Astrocyte (in vitro differentiated cells and primary cell): Measurements from ENCODE around the gene TRMT61A. TPM values are rescaled to one million over a fixed set of nuclear protein-coding genes. Genes with fewer than 3 reads are reported as not detected.
A peak's percentile ranks its signal among the peaks of the same experiment; 100 is the strongest.

Experiments
- DNase-seq: peaks from one replicate; pipeline ENCODE4 v3.0.0-alpha.2; 2010; ENCODE audit warnings: low read depth
- FAIRE-seq: peaks from 2 replicates; lab custom pipeline; 2011; peaks lifted over from hg19 to GRCh38; lab: Jason Lieb, UNC
- H2AFZ ChIP-seq: 2 replicates; pipeline ENCODE4 v1.6.0; 2012; ENCODE audit warnings: low read depth, low read length, inconsistent platforms
- H3K27ac ChIP-seq: 2 replicates; pipeline ENCODE4 v1.5.1; 2011; ENCODE audit warnings: low read depth, low read length, inconsistent platforms
- H3K27me3 ChIP-seq: 2 replicates; pipeline ENCODE4 v1.6.0; 2011; ENCODE audit warnings: low read length, inconsistent platforms; ENCODE audit not compliant: insufficient read depth
- H3K36me3 ChIP-seq: 2 replicates; pipeline ENCODE4 v1.5.1; 2011; ENCODE audit warnings: low read length, inconsistent platforms; ENCODE audit not compliant: insufficient read depth
- H3K4me1 ChIP-seq: 2 replicates; pipeline ENCODE4 v1.5.1; 2011; ENCODE audit warnings: low read length, inconsistent platforms; ENCODE audit not compliant: insufficient read depth
- H3K4me2 ChIP-seq: 2 replicates; pipeline ENCODE4 v1.6.0; 2012; ENCODE audit warnings: low read length, inconsistent platforms
- H3K4me3 ChIP-seq: 2 replicates; pipeline ENCODE4 v1.5.1; 2011; ENCODE audit warnings: low read depth, mild to moderate bottlenecking, low read length, inconsistent platforms; ENCODE audit not compliant: insufficient read depth
- H3K79me2 ChIP-seq: 2 replicates; pipeline ENCODE4 v1.6.0; 2012; ENCODE audit warnings: mild to moderate bottlenecking, low read length, inconsistent platforms; ENCODE audit not compliant: insufficient read depth
- H3K9ac ChIP-seq: 2 replicates; pipeline ENCODE4 v1.6.0; 2012; ENCODE audit warnings: mild to moderate bottlenecking, low read length, inconsistent platforms
- H3K9me3 ChIP-seq: 2 replicates; pipeline ENCODE4 v1.5.1; 2012; ENCODE audit warnings: low read depth, mild to moderate bottlenecking, low read length, inconsistent platforms; ENCODE audit not compliant: insufficient read depth
- H4K20me1 ChIP-seq: 2 replicates; pipeline ENCODE4 v1.6.0; 2012; ENCODE audit warnings: low read length, inconsistent platforms; ENCODE audit not compliant: insufficient read depth
- H3K27ac Mint-ChIP-seq: one replicate; pipeline ENCODE4 v1.8.0; 2021; ENCODE audit warnings: mild to moderate bottlenecking, mixed read lengths; ENCODE audit not compliant: unreplicated experiment
- H3K27me3 Mint-ChIP-seq: one replicate; pipeline ENCODE4 v1.8.0; 2021; ENCODE audit warnings: low read depth, mixed read lengths; ENCODE audit not compliant: unreplicated experiment
- H3K36me3 Mint-ChIP-seq: one replicate; pipeline ENCODE4 v1.8.0; 2021; ENCODE audit warnings: low read depth, mixed read lengths; ENCODE audit not compliant: unreplicated experiment
- H3K4me1 Mint-ChIP-seq: one replicate; pipeline ENCODE4 v1.8.0; 2021; ENCODE audit warnings: low read depth, mixed read lengths; ENCODE audit not compliant: unreplicated experiment
- H3K4me3 Mint-ChIP-seq: one replicate; pipeline ENCODE4 v1.8.0; 2021; ENCODE audit warnings: mild to moderate bottlenecking, moderate library complexity, mixed read lengths; ENCODE audit not compliant: unreplicated experiment
- H3K9me3 Mint-ChIP-seq: one replicate; pipeline ENCODE4 v1.8.0; 2021; ENCODE audit warnings: mild to moderate bottlenecking, mixed read lengths; ENCODE audit not compliant: unreplicated experiment
- EZH2 ChIP-seq: IDR thresholded peaks from 2 replicates; pipeline ENCODE4 v1.6.1; 2012; ENCODE audit warnings: mild to moderate bottlenecking, low read length, inconsistent platforms; ENCODE audit not compliant: insufficient read depth
- total RNA-seq: library from RNA; stranded (reverse); gene quantifications from 2 replicates; pipeline ENCODE4 v1.2.1, GENCODE V29; 2021
- TF ChIP-seq, protein P1 (sequence below): IDR thresholded peaks from 2 replicates; pipeline ENCODE4 v1.5.1; 2011; ENCODE audit warnings: low read depth, mild to moderate bottlenecking, inconsistent platforms, low read length, moderate library complexity; ENCODE audit not compliant: insufficient read depth

Gene TRMT61A
- total RNA-seq, 1 donor from 2014 or later = 12.4 TPM

DNA sequence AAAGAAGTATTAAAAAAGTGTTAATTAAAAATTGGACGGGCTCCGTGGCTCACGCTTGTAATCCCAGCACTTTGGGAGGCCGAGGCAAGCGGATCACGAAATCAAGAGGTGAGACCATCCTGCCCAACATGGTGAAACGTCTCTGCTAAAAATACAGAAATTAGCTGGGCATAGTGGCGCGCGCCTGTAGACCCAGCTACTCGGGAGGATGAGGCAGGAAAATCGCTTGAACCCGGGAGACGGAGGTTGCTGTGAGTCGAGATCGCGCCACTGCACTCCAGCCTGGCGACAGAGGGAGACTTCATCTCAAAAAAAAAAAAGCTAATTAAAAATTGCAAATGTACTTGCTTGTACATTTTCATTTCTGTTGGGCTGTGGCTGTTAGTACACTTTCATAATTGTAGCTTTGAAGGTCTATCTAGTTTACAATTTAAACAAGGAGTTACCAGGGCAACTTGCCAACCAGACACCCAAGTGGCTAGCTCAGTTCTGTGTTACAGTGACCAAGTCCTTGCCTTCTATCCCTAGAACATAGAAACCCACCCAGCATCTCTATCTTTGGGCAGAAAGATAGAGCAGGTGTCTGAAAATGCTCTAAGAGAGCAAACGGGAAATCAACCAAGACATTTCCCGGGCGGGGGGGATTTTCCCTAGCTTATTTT is 35.0 kb downstream of the TRMT61A start:
- peaks cover 10% of the 10 kb centered on the region for H3K36me3 Mint-ChIP-seq
- H3K9me3 ChIP-seq = no peaks in the 10 kb centered on the region
- peak overlapping the region; percentile 99 for H3K4me2 ChIP-seq
- H2AFZ ChIP-seq = no peak overlapping the region
- H4K20me1 ChIP-seq = peaks cover 59% of the 10 kb centered on the region
- peaks cover 20% of the 10 kb centered on the region for H3K4me1 Mint-ChIP-seq
- peak overlapping the region; percentile 88 for H3K9ac ChIP-seq
- DNase-seq (no peak), FAIRE-seq (no peak)
- H3K4me3 ChIP-seq = peak overlapping the region; percentile 99
- peak overlapping the region; percentile 63 for H3K27ac Mint-ChIP-seq
- H3K27me3 Mint-ChIP-seq = no peaks in the 10 kb centered on the region
- peaks cover 21% of the 10 kb centered on the region for H3K4me1 ChIP-seq
- H3K4me3 Mint-ChIP-seq = peak overlapping the region; percentile 93
- peaks cover 18% of the 10 kb centered on the region for H3K36me3 ChIP-seq
- no peak overlapping the region for H3K27ac ChIP-seq
- no peaks in the 10 kb centered on the region for H3K9me3 Mint-ChIP-seq
- peaks cover 94% of the 10 kb centered on the region for H3K79me2 ChIP-seq
- H3K27me3 ChIP-seq = no peaks in the 10 kb centered on the region
- TF ChIP-seq EZH2 = no peak
- TF ChIP-seq, protein P1, sequence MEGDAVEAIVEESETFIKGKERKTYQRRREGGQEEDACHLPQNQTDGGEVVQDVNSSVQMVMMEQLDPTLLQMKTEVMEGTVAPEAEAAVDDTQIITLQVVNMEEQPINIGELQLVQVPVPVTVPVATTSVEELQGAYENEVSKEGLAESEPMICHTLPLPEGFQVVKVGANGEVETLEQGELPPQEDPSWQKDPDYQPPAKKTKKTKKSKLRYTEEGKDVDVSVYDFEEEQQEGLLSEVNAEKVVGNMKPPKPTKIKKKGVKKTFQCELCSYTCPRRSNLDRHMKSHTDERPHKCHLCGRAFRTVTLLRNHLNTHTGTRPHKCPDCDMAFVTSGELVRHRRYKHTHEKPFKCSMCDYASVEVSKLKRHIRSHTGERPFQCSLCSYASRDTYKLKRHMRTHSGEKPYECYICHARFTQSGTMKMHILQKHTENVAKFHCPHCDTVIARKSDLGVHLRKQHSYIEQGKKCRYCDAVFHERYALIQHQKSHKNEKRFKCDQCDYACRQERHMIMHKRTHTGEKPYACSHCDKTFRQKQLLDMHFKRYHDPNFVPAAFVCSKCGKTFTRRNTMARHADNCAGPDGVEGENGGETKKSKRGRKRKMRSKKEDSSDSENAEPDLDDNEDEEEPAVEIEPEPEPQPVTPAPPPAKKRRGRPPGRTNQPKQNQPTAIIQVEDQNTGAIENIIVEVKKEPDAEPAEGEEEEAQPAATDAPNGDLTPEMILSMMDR = no peak

DNA sequence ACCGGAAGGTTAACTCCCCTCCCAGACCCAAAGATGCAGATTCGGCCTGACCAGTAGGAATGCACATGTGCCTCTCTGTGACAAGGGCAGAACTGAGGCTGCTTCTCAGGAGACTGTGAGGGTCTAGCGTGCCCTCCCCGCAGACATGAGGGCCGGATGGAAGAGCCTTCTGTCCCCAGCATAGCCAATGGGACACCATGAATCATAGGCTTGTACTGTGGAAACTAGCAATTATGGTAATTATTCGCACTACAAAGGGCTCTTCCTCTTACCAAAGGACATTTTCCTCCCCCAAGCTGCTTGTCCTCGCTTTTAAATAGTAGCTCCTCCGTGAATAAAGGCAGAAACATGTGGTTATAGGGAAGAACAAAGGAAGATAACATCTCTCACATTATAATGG is 40.0 kb downstream of the TRMT61A start:
- no peak overlapping the region for H3K4me3 ChIP-seq
- no peaks in the 10 kb centered on the region for H3K9me3 ChIP-seq
- Mint-ChIP-seq H3K27ac (peak overlapping the region; percentile 63), H3K27me3 (no peaks in the 10 kb centered on the region), H3K4me3 (no peak overlapping the region), H3K9me3 (no peaks in the 10 kb centered on the region), H3K36me3 (no peaks in the 10 kb centered on the region), H3K4me1 (peaks cover 16% of the 10 kb centered on the region)
- no peak for TF ChIP-seq EZH2
- TF ChIP-seq, protein P1 = no peak
- peak overlapping the region; percentile 16 for H3K4me2 ChIP-seq
- no peak overlapping the region for H3K9ac ChIP-seq
- H3K79me2 ChIP-seq = peaks cover 77% of the 10 kb centered on the region
- FAIRE-seq (no peak), DNase-seq (no peak)
- no peak overlapping the region for H2AFZ ChIP-seq
- H3K4me1 ChIP-seq = peaks cover 3% of the 10 kb centered on the region
- H3K36me3 ChIP-seq = peaks cover 6% of the 10 kb centered on the region
- H3K27me3 ChIP-seq = no peaks in the 10 kb centered on the region
- H4K20me1 ChIP-seq = peaks cover 67% of the 10 kb centered on the region
- H3K27ac ChIP-seq = no peak overlapping the region

DNA sequence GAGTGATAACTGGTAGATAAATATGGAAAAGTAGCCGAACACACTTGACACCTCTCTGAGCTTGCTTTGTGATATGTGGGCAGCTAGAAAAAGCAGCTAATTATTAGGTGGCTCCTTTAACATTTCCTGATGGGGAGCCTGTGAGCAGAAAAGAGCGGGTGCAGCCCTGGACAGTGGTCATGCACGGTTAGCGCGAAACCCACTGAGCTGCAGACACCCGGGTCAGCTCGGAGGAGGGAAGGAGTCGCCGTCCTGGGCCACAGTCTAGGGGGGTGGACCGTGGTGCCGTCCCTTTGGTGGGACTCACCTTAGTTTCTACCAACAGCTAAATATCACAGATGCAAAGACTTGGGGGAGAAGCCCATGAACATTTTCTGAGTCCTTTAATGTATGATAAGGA is 40.4 kb downstream of the TRMT61A start:
- no peak for DNase-seq
- Mint-ChIP-seq H3K9me3 (no peaks in the 10 kb centered on the region), H3K27ac (peak overlapping the region; percentile 63), H3K4me3 (no peak overlapping the region), H3K36me3 (no peaks in the 10 kb centered on the region), H3K27me3 (no peaks in the 10 kb centered on the region), H3K4me1 (peaks cover 13% of the 10 kb centered on the region)
- Histone ChIP-seq H3K9me3 (no peaks in the 10 kb centered on the region), H4K20me1 (peaks cover 71% of the 10 kb centered on the region), H3K4me3 (no peak overlapping the region), H3K79me2 (peaks cover 77% of the 10 kb centered on the region), H3K27me3 (no peaks in the 10 kb centered on the region), H3K36me3 (peaks cover 11% of the 10 kb centered on the region), H3K4me2 (peak overlapping the region; percentile 16), H3K9ac (no peak overlapping the region), H3K27ac (no peak overlapping the region), H2AFZ (no peak overlapping the region), H3K4me1 (no peaks in the 10 kb centered on the region)
- TF ChIP-seq EZH2 = no peak
- TF ChIP-seq, protein P1 = no peak
- no peak for FAIRE-seq
